ENCODE results near the gene CCNB2. TPM values are rescaled to one million over a fixed set of nuclear protein-coding genes. Genes with fewer than 3 reads are reported as not detected.

The CCNB2 gene
- total and polyA plus RNA-seq, 9 of the 15 experiments (the other 6 are each of a cell fraction or from before 2014, with no cell fraction given): 84.8 to 266 (median 124) TPM

DNA sequence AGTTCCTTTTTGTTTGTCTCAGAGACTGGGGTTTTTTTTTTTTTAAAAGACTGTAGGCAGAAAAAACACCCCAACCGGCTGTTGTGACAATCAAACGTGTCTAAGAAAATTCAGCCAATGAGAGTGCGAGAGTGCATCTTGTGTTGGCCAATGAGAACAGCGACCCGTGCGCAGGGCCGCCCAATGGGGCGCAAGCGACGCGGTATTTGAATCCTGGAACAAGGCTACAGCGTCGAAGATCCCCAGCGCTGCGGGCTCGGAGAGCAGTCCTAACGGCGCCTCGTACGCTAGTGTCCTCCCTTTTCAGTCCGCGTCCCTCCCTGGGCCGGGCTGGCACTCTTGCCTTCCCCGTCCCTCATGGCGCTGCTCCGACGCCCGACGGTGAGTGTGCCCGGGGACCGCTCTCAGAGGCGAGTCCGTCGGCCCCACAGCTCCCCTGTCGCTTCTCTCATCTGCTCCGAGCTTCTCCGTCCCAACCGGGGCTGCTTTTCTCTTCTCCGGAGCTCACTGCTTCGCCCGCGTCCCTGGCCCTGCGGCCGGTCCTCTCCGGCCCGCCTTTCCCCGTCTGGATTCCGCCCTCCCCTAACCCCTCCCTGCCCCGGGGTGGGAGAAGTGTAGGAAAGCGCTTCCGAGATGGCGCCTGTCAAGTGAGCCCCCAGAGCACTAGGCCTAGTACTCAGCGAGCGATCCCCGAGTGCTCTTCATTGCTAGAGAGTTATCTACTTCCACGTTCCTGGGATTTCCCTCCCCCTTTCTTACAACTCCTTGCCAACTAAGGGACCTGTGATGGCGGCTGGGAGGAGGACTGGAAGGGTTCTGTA is at the start of gene CCNB2 (continued):
- TF ChIP-seq CHD2 (IDR thresholded peaks at IDR 0.05; ENCODE audit: low read depth, low read length) (peak; percentile 60), SMARCA4 (IDR thresholded peaks at IDR 0.05) (peak; percentile 10; the same call in 1 of the 2 replicates), SUPT5H (IDR thresholded peaks at IDR 0.05) (peak; percentile 96), PHF8 (IDR thresholded peaks at IDR 0.05; ENCODE audit: borderline replicate concordance, low read length) (peak; percentile 96), ZNF316 (IDR thresholded peaks at IDR 0.05) (0 out of 2 replicates have a peak, but pooled peaks have one; percentile 31), DNMT1 (IDR thresholded peaks at IDR 0.05) (no peak), FOXK1 (CRISPR knock-in tag; IDR thresholded peaks at IDR 0.05; ENCODE audit: borderline replicate concordance) (peak; percentile 53; the same call in 1 of the 2 replicates), CREB1 (IDR thresholded peaks at IDR 0.05) (no peak; the same call in none of the 2 replicates), CREB1 (CRISPR knock-in tag; IDR thresholded peaks at IDR 0.05) (peak; percentile 56; the same call in 1 of the 2 replicates), ZFPM2 (CRISPR knock-in tag; IDR thresholded peaks at IDR 0.05) (no peak), ZC3H11A (IDR thresholded peaks at IDR 0.05; ENCODE audit: low read depth, low read length) (no peak)
- TF ChIP-seq, protein P1, sequence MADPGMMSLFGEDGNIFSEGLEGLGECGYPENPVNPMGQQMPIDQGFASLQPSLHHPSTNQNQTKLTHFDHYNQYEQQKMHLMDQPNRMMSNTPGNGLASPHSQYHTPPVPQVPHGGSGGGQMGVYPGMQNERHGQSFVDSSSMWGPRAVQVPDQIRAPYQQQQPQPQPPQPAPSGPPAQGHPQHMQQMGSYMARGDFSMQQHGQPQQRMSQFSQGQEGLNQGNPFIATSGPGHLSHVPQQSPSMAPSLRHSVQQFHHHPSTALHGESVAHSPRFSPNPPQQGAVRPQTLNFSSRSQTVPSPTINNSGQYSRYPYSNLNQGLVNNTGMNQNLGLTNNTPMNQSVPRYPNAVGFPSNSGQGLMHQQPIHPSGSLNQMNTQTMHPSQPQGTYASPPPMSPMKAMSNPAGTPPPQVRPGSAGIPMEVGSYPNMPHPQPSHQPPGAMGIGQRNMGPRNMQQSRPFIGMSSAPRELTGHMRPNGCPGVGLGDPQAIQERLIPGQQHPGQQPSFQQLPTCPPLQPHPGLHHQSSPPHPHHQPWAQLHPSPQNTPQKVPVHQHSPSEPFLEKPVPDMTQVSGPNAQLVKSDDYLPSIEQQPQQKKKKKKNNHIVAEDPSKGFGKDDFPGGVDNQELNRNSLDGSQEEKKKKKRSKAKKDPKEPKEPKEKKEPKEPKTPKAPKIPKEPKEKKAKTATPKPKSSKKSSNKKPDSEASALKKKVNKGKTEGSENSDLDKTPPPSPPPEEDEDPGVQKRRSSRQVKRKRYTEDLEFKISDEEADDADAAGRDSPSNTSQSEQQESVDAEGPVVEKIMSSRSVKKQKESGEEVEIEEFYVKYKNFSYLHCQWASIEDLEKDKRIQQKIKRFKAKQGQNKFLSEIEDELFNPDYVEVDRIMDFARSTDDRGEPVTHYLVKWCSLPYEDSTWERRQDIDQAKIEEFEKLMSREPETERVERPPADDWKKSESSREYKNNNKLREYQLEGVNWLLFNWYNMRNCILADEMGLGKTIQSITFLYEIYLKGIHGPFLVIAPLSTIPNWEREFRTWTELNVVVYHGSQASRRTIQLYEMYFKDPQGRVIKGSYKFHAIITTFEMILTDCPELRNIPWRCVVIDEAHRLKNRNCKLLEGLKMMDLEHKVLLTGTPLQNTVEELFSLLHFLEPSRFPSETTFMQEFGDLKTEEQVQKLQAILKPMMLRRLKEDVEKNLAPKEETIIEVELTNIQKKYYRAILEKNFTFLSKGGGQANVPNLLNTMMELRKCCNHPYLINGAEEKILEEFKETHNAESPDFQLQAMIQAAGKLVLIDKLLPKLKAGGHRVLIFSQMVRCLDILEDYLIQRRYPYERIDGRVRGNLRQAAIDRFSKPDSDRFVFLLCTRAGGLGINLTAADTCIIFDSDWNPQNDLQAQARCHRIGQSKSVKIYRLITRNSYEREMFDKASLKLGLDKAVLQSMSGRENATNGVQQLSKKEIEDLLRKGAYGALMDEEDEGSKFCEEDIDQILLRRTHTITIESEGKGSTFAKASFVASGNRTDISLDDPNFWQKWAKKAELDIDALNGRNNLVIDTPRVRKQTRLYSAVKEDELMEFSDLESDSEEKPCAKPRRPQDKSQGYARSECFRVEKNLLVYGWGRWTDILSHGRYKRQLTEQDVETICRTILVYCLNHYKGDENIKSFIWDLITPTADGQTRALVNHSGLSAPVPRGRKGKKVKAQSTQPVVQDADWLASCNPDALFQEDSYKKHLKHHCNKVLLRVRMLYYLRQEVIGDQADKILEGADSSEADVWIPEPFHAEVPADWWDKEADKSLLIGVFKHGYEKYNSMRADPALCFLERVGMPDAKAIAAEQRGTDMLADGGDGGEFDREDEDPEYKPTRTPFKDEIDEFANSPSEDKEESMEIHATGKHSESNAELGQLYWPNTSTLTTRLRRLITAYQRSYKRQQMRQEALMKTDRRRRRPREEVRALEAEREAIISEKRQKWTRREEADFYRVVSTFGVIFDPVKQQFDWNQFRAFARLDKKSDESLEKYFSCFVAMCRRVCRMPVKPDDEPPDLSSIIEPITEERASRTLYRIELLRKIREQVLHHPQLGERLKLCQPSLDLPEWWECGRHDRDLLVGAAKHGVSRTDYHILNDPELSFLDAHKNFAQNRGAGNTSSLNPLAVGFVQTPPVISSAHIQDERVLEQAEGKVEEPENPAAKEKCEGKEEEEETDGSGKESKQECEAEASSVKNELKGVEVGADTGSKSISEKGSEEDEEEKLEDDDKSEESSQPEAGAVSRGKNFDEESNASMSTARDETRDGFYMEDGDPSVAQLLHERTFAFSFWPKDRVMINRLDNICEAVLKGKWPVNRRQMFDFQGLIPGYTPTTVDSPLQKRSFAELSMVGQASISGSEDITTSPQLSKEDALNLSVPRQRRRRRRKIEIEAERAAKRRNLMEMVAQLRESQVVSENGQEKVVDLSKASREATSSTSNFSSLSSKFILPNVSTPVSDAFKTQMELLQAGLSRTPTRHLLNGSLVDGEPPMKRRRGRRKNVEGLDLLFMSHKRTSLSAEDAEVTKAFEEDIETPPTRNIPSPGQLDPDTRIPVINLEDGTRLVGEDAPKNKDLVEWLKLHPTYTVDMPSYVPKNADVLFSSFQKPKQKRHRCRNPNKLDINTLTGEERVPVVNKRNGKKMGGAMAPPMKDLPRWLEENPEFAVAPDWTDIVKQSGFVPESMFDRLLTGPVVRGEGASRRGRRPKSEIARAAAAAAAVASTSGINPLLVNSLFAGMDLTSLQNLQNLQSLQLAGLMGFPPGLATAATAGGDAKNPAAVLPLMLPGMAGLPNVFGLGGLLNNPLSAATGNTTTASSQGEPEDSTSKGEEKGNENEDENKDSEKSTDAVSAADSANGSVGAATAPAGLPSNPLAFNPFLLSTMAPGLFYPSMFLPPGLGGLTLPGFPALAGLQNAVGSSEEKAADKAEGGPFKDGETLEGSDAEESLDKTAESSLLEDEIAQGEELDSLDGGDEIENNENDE (IDR thresholded peaks at IDR 0.05; ENCODE audit: low read depth, low read length): no peak
- TF ChIP-seq, protein P2, sequence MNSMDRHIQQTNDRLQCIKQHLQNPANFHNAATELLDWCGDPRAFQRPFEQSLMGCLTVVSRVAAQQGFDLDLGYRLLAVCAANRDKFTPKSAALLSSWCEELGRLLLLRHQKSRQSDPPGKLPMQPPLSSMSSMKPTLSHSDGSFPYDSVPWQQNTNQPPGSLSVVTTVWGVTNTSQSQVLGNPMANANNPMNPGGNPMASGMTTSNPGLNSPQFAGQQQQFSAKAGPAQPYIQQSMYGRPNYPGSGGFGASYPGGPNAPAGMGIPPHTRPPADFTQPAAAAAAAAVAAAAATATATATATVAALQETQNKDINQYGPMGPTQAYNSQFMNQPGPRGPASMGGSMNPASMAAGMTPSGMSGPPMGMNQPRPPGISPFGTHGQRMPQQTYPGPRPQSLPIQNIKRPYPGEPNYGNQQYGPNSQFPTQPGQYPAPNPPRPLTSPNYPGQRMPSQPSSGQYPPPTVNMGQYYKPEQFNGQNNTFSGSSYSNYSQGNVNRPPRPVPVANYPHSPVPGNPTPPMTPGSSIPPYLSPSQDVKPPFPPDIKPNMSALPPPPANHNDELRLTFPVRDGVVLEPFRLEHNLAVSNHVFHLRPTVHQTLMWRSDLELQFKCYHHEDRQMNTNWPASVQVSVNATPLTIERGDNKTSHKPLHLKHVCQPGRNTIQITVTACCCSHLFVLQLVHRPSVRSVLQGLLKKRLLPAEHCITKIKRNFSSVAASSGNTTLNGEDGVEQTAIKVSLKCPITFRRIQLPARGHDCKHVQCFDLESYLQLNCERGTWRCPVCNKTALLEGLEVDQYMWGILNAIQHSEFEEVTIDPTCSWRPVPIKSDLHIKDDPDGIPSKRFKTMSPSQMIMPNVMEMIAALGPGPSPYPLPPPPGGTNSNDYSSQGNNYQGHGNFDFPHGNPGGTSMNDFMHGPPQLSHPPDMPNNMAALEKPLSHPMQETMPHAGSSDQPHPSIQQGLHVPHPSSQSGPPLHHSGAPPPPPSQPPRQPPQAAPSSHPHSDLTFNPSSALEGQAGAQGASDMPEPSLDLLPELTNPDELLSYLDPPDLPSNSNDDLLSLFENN (IDR thresholded peaks at IDR 0.05; ENCODE audit: low read depth in 2 of 2, low read length in 2 of 2): peak in 1 of 2 experiments; percentile 69; a peak in 1 of 4 replicates
